SU-DHL-6 (cell line): ENCODE measurements around the gene SLC22A17.

Experiments used
- CTCF ChIP-seq: fragments of 200-600 bp; sonication (generic); IDR thresholded peaks from one replicate; pipeline ENCODE4 v1.5.1; 2017; ENCODE audit warnings: antibody characterized with exemption, mild to moderate bottlenecking, low read length, moderate library complexity; ENCODE audit not compliant: insufficient read depth, poor library complexity, severe bottlenecking
- EZH2phosphoT487 ChIP-seq: fragments of 200-600 bp; sonication (generic), shearing (Covaris generic); conservative IDR thresholded peaks from 2 replicates; pipeline ENCODE4 v1.6.1; 2018; ENCODE audit warnings: mild to moderate bottlenecking, antibody characterized with exemption, low read length, moderate library complexity, mixed read lengths

- TF ChIP-seq CTCF = no peak
- no peak for TF ChIP-seq EZH2phosphoT487
Measured at GRCh38 chr14:23382276-23382675, 29.6 kb upstream of the SLC22A17 start.
